Measurements from ENCODE around the gene LIM2.

LIM2 gene

GRCh38 chr19:51365965-51366388, 21.8 kb downstream of the LIM2 start, which contains the start of gene ETFB:
TSS of gene ETFB (minus strand) at chr19:51366388. CDS start at chr19:51366326, 62 bp downstream.
- DNase-seq: peak in 1 of 4 experiments; percentile 31

- DNase-seq: peak; percentile 35 to 47 (median 42)
These were observed 22.4 kb downstream of the LIM2 start for GRCh38 chr19:51365211-51365964.

DNA sequence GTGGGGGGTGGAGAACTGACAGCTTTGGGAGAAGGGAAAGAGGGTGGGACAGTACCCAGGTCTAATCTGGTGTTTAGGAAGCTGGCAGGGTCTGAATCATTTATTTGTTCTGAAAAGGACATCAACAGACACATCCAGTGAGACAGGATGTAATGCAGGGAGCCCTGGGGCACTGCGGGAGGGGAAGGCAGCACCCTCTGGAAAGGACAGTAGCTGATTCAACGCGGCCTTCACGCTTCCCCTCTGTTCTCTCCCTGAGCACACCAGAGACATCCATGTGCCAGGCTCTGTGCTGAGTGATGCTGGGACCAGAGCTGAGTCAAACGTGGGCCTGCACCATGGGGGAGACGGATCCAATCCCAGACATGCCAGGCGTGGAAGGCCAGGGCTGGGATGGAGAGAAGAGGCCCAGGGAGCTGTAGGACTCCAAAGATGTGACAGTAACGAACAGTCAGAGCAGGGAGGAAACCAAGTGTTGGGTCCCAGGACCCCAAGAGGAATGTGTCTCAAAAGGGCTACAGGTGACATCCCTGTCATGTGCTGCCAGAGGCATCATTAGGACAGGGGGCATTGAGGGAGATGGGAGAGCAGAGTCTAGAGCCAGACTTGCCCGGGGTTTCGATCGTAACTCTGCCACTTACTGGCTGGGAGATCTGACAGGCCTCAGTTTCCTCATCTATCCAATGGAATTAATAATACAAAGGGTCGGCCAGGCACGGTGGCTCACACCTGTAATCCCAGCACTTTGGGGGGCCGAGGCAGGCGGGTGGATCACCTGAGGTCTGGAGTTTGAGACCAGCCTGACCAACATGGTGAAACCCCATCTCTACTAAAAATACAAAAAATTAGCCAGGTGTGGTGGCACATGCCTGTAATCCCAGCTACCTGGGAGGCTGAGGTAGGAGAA, 23.3 kb downstream of the LIM2 start:
- DNase-seq: no peak

- no peak for DNase-seq
These were observed 26.5 kb downstream of the LIM2 start for GRCh38 chr19:51361239-51361638.

DNA sequence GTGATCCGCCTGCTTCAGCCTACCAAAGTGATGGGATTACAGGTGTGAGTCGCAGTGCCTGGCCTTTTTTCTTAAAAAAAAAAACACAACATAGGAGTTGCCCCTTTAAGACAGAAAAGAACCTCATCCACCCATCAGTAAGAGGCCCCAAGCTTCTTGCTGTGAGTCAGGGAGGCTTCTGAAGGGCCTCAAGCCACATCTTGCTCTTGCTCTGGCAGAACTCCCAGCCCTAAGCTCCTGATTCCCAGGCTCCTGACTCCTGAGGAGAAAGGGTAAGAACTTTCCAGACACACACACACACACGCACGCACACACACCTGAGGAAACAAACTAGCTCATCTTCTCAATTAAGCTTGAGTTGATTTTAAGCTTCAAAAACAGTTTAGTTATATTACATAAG, 28.5 kb downstream of the LIM2 start:
- no peak for DNase-seq

- DNase-seq: no peak
These were observed 29.8 kb downstream of the LIM2 start for GRCh38 chr19:51357952-51358351.

DNA sequence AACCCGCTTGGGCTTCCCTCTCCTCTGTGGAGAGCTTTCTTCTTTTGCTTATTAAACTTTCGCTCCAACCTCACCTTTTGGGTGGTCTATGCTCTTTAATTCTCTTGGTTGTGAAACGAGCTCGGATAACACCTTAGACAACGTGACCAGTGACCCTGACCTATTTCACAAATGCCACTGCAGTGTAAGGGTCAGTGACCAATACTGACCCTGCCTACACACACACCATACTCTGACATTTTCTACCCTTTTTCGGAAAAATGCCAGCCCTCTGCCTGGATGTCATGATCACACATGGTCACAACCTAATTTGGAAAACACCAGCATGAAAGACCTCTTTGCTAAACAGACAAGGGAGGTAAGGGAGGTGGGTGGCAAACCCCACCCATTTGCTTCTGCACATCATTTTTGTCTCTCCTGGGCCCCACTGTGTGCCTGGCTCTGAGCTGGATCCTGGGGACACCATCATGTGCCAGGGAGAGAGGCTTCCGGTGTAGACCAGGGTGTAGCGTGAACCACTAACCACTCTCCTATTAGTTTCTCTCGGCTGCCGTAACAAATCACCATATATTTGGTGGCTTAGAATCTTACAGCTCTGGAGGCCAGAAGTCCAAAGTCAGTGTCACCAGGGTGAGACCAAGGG, 31.5 kb downstream of the LIM2 start:
- no peak for DNase-seq

DNA sequence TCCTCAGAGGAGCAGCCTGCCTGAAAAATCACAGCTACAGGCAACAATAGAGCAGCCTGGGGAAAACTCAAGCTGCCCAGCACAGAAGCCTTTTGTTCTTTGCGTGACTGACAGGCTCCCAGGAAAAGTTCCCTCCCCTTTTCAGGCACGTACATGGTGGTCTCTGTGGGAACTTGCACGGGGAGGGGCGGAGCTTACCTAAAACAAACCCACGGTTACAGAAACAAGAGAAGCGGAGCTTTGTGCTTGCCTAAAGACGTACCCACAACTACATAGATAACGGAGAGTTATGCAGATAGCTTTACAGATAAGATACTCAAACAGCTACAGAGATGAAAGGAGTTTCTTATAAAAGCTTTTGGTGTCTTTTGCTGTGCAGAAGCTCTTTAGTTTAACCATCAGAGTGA, 33.0 kb downstream of the LIM2 start:
- no peak for DNase-seq

DNA sequence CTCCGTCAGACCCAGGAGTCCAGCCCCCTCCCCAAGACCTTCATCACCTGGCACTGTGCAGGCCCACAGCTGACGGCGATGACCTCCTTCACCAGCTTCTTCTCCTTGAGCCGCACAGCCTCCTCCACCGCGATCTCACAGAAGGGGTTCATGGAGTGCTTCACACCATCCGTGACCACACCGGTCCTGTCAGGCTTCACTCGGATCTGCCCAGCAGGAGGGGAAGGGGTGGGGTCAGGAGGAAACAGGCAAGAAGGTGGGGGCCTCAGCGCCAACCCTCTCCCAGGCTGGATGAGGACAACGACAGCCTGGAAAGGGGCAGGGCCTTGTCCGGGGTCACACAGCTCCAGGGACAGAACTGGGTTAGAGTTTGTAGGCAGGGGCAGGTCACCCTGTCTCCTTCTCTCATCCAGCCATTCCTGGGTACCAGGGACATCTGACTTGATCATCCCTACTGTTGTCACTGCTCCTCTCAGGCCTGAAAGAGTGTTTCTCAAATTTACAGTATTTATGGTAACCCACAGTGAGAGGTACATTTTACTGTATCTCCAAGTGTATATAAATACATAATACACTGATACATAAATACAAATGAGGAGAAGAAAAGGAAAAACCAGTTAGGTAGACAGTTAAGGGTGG, 33.6 kb downstream of the LIM2 start:
- no peak for DNase-seq

DNA sequence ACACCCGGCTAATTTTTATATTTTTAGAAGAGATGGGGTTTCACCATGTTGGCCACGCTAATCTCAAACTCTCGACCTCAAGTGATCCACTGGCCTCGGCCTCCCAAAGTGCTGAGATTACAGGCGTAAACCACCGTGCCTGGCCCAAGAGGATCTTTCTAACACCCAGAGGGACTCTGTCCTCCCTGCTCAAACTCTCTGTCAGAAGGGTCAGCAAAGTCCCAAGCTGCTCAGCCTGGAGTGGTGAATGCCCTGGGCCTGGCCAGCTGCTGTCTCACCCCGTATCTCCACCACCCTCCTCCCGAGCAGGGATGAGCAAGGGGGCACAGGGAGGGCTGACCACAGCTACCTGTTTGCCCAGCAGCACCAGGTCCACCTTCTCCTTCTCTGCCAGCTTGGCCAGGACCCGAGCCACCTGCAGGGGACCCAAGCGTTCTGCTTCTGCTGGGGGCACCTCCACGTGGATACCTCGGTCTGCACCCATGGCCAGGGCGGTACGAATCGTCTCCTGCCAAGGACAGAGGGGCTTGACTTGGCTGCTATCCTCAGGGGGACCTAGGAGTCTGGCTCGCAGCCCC, 34.9 kb downstream of the LIM2 start:
- DNase-seq: no peak

DNA sequence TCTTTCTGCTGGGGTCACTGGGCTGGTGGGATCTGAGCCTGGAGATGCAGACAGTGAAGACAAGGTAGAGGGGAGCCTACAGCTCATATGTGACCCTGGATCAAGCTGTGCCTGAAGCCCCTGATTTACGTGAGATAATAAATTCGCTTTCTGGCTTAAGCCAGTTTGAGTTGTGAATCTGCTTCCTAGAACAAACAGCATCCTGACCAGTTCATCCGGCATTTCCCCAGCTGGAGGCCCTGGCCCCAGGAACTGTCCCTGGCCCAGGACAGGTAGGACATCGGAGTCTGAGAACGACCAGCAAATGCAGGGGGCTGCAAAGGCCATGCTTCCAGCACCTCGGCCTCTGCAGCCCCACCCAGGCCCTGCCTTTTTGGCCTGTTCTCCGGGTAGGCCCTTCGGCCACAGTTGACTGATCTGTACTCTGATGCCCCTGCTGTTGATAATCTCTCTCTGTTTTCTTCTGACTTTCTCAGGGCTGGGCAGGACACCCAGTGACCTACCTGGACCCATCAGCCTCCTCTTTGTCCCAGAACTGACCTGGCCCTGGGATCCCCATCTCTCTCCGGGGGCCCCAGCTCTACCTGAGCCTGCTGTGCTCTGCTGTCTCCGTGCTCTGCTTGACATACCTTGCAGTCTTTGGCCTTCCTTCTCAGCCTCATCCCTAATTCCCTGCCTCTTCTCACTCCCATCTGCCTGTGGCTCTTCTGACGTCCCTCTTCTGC, 36.3 kb downstream of the LIM2 start:
- DNase-seq: no peak

DNA sequence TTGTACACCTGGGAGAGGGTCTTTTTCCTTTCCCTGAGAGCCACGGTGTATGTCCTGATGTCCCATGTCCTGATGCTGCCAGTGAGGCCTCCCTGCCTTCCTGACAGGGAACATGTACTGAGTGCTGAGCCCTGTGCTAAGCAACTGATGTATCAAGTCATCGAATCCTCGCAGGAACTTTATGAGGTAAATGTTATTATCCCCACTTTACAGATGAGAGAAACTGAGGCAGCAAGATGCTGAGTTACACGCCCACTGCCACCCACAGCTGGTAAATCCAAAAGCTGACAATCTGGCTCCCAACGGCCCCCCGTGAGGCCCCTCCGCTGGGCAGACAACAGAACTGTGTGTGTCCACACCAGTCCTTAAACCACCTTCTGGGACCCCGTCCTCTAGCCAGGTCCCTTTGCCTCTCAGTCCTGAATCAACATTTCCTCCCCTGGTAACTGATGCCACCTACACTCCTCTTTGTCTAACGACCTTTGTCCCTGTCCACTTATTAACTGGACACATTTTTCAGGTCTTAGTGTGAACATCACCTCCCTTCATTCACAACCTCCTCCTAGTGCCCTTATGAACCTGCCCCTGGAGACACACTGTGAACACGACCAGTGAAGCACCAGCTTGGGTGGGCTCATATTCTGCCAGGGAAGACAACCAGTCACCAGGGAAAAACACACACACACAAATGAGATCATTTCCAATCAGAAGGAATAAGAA, 40.4 kb downstream of the LIM2 start:
- DNase-seq: no peak

DNA sequence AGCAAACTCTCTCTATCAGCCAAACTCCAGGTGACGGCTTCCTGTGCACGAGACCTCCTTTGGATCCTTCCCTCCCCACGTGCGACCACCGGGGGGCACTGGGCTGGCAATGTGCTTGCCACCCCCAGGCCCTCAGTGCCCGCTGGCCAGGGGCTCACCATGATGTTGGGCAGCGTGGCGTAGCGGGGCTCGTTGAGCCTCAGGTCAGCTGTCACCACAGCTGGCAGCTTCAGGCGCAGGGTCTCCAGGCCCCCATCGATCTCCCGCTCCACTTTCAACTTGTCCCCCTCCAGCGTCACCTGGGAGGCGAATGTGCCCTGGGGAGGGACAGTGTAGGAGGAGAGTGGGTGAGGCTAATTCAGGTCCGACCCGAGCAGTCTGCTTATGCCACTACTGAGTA, 41.0 kb downstream of the LIM2 start:
- DNase-seq: no peak

DNA sequence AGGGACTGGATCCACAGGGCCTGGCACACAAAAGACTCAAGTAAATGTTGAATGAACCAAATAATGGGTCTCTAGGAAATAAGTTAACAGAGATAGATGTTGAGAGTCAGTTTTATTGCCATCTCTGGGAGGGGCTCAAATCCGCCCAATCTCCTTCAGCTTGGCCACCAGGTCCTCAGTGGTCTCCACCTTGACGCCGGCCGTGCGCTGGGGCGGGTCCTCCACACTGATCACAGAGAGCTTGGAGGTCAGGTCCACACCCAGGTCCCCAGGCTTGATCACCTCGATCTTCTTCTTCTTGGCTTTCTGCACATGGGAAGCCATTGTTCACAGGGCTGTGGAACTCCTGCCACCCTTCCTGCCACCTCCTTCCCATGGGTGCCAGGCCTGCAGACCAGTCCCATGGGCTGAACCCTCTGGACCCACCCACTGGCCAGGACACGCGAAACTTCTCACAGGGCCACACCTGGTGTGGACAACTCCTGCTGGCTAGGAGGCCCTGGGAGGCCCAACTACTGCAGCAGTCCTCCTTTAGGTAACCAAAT, 42.6 kb downstream of the LIM2 start:
- no peak for DNase-seq

DNA sequence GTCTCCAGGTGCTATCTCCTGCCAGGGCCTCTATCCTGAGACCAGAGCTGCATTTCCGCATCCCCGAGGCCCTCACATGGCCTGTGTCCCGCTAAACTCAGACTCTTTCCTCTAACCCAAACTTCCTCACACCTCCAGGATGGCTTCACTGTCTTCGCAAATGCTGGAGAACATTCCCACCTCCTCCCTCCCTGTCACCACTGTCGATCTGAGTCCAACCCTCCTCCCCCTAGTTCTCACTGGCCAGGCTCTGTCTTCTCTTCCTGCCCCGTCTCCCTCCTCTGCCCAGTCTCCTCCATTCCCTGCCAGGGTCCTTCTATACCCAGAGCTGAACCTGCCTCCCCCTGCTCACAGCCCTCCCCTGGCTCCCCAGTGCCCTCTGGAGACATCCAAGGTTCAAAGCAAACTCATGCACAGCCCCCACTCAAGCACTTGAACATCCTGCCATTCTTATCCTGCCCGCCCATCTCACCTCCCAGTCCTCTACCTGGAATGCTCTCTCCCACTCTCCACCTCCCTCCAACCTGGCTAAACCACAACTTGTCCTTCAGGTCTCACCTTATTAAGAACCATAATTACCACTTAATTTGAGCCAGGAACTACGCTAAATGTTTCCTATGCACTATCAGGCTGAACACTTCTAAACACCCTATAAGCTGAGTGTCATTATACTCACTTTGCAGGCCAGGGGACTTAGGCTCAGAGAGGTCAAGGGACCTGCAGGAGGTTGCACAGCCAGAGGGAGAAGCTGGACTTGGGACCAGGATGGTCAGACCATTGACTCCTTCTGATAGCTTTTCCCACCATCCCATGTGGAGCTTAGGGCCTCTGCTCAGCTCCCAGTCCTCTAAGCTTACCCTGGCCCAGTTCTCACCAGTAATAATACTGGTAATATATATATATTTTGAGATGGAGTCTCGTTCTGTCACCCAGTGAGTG, 44.9 kb downstream of the LIM2 start:
- no peak for DNase-seq

GRCh38 chr19:51341976-51342580, 45.7 kb downstream of the LIM2 start, which contains the start of gene VSIG10L:
TSS of gene VSIG10L (minus strand) at chr19:51342139. CDS start at chr19:51342124, 15 bp downstream.
- DNase-seq: peak in 3 of 4 experiments; percentile 16 to 24 (median 18)

DNA sequence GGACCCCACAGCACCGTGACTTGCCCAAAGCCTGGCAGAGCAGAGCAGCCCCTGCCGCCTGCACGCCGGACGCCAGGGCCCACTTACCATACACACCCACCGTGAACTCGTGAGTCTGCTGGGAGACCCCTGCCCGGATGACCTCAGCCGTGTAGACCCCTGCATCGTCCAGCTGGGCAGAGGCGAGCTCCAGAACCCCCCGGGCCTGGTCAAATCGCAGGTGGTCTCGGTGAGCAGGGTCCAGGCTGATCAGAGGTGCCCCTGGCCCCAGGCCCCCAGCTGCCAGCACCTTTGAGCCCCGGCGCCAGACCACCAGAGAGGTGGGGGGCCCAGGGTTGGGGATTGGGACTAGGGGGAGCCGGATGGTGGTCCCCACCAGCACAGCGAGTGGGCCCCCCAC, 46.7 kb downstream of the LIM2 start:
- no peak for DNase-seq
